ENCODE measurements around the gene DOCK8.

GRCh38 chr9:237858-238345 is 23.2 kb downstream of the DOCK8 start:
- TF ChIP-seq CTCF (conservative IDR thresholded peaks at IDR 0.05; ENCODE audit: low read length) (no peak), EZH2phosphoT487 (IDR thresholded peaks at IDR 0.05; ENCODE audit: borderline replicate concordance, low read depth, low read length) (no peak)
